Retinal pigment epithelial cell (primary cell): ENCODE data around the gene TGFB1.
A peak's percentile ranks its signal among the peaks of the same experiment; 100 is the strongest.

Experiments
- DNase-seq: peaks from one replicate; pipeline ENCODE4 v3.0.0-alpha.2; 2010; ENCODE audit warnings: low read depth
- H3K4me3 ChIP-seq: 2 replicates; pipeline ENCODE4 v1.5.1; 2011; ENCODE audit warnings: mild to moderate bottlenecking, low read length, control low read depth, moderate library complexity
- TF ChIP-seq, protein P1 (sequence below): conservative IDR thresholded peaks from 2 replicates; pipeline ENCODE4 v1.5.1; 2011; ENCODE audit warnings: low read depth, low read length, control low read depth, inconsistent platforms

The TGFB1 gene

DNA sequence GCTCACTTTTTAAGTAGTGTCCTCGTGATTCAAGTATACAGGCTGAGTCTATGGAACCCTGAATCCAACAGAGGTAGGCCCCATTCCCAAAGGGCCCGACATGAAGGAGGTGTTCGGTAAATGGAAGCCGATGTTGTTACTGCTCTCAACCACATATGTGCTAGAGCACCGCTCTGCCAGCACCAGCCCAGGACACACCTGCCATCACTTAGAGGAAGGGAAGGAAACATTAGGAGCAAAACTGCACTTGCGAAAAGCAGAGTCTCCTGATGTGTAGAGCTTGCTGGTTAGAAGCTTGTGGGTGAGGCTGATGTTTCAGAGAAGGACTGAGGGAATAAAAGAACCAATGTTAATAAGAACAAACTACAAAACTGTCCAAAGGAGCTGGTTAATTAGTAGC is 53.2 kb downstream of the TGFB1 start:
- TF ChIP-seq, protein P1, sequence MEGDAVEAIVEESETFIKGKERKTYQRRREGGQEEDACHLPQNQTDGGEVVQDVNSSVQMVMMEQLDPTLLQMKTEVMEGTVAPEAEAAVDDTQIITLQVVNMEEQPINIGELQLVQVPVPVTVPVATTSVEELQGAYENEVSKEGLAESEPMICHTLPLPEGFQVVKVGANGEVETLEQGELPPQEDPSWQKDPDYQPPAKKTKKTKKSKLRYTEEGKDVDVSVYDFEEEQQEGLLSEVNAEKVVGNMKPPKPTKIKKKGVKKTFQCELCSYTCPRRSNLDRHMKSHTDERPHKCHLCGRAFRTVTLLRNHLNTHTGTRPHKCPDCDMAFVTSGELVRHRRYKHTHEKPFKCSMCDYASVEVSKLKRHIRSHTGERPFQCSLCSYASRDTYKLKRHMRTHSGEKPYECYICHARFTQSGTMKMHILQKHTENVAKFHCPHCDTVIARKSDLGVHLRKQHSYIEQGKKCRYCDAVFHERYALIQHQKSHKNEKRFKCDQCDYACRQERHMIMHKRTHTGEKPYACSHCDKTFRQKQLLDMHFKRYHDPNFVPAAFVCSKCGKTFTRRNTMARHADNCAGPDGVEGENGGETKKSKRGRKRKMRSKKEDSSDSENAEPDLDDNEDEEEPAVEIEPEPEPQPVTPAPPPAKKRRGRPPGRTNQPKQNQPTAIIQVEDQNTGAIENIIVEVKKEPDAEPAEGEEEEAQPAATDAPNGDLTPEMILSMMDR = no peak
- H3K4me3 ChIP-seq = no peak overlapping the region
- DNase-seq = no peak

DNA sequence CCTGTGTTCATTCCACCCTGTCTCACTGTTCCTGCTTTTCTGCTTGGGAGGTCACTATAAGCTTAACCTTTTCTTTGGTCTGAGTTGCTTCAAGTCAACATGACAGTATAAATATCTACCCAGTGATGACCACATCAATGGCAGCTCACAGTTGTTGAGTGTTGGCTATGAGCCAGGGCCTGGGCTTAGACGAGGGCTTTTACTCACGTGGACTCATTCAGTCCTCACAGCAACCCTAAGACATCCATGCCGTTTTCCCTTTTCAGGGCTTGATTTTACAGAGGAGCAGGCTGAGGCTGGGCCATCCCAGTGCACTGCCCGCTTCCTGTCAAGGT is 54.0 kb downstream of the TGFB1 start:
- DNase-seq = peak; percentile 64
- no peak overlapping the region for H3K4me3 ChIP-seq
- TF ChIP-seq, protein P1 = no peak

DNA sequence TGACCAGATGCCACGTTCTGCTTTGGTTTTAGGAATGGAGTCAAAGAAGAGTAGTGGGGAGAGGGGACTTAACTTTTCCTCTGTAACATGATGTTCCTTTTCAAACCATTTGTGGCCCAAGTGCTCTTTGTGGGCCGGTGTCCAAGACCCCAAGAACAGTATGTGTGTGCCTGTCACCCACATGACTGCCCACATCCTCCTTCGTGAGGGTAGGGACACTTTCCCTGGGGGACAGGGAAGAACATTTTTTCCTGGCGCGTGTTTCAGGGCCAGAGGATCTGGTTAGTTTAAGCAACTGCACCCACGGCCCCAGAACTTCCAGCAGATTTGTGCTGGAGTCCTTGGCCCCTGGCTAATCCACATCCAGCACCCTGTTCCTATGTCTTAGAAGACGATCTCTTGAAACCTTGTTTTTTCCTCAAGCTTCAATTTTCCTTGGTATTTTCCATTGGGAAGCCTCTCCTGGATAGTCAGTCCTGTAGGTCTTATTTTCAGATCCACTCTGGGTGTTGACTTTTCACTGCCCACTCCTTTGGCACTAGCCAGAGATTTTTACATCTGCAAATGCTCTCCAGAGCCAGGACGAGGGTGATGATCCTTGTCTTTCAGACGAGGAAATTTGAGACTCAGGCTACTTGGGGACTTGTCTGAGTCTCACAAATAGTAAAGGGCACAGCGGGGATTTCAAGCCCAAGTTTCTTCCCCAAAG is 54.5 kb downstream of the TGFB1 start:
- TF ChIP-seq, protein P1 = no peak

DNA sequence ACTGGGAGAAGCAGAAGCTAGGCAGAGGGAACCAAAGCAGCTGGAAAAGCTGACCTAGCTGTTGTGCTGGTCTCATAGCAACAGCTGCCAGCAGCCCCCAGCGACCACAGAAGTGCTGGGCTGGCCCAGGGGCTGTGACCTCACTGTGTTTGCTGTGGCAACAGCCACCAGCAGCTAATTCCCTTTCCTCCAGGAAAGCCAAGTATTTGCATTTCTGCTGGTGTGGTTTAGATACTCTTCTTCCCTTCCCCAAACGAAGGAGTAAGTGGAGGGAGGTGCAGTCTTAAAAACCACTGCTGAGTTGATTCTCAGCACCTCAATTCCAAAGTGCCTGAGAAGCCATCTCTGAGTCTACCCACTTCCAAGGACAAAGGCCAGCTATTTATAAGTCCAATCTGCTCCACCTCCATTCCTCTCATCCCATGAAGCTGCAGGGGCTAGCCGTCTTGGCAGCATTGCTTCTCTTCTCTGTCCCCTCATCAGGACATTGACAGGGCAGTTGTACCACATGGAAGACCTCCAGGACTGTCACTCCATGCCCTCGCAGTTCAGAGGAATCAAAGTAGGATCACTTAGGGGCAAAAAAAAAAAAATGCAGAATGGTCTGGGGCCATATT is 55.3 kb downstream of the TGFB1 start:
- TF ChIP-seq, protein P1 = no peak
- no peak overlapping the region for H3K4me3 ChIP-seq
- DNase-seq = peak; percentile 76

More for the DNA sequence above, 54.5 kb downstream of the TGFB1 start:
- H3K4me3 ChIP-seq = no peak overlapping the region
- no peak for DNase-seq

DNA sequence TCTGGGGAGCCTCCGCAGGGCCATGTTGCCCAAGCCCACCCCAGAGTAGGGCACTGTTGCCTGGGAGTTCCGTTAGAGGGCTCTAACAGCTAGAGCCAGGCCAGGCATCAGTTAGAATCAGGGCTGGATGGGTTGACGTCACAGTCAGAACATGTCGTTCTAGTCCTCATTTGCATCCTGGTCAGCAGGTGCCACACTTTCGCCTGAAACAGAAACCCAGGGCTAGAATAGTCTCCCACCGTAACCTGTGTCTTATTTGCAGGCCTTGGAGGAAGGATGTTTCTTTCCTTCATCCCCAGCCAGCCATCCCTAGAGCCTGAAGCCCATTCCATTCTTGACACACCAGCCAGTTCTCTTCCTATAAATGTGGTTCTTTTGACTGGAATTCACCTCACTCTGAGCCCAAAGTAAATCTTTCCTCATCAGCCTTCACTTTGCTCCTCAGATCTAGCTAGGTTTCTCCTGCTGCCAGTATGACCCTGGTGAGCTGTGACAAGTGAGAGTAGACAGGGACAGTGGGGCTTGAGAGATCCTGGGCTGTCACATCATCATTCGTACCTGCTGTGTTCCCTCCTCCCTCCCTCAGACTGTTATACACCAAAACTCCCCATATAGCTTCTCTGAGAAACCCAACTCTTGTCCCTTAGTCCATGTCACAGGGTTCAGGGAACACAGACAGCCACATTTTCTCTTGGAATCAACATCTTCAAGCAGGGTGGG is 55.9 kb downstream of the TGFB1 start:
- no peak for DNase-seq
- TF ChIP-seq, protein P1 = no peak
- H3K4me3 ChIP-seq = no peak overlapping the region

DNA sequence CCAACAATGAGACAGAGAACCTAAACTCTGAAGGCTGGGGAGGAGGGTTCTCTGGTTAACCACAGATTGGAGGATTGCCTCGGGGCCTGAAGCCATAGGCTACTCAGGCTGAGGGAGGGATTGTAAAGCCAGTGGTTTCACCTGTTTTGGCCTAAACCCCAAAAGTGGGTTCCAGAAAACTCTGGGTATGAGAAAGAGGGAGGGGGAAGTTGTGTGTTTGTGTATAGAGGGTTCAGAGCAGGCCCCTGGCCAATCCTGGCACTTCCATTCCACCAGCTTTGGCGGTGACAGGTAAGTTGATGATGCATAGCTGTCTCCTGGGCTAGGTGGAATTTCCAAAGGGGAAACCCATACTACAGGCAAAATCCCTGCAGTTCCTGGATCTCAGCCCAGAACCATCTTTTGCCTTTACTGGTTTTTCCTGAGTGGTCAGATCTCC is 57.3 kb downstream of the TGFB1 start:
- TF ChIP-seq, protein P1 = no peak
- no peak for DNase-seq
- H3K4me3 ChIP-seq = no peak overlapping the region

DNA sequence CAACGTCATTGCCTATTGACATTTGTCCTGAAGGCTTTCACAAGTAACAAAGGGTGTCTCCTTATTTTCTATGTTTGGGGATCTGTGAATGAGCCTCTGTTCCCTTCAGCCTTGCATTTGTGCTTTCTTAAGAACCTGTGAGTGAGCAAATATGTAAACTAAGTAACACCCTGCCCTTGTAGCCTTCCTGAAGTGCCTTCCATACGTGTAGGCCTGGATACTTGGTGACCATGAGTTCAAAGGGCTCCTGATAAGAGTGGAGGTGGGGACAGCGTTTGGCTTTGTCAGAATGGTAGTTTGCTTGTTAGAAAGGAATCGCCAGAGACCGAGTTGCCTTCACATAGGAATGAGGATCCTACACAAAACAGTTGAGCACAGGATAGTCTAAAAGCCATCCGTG is 58.2 kb downstream of the TGFB1 start:
- DNase-seq = no peak
- TF ChIP-seq, protein P1 = no peak
- no peak overlapping the region for H3K4me3 ChIP-seq
